Endothelial cell of umbilical vein (primary cell): ENCODE data around the gene SLC38A11. TPM values are rescaled to one million over a fixed set of nuclear protein-coding genes. Genes with fewer than 3 reads are reported as not detected.

Experiments used
- BruUV-seq: library from RNA; stranded (reverse); fragments of 400-500 nt; replicated peaks from 2 replicates; lab custom pipeline; 2021; lab: Mats Ljungman, UMichigan
- CTCF ChIA-PET: fragments of 300-600, 350-600 bp; sonication (Branson Sonifier 250); formaldehyde crosslinking; loops from one replicate; lab custom pipeline; 2021; ENCODE audit warnings: antibody characterized with exemption, inconsistent platforms; lab: Charles Lee
- POLR2A ChIA-PET: fragments of 300-600, 350-600 bp; sonication (Branson Sonifier 250); formaldehyde crosslinking; loops from one replicate; lab custom pipeline; 2021; ENCODE audit warnings: antibody characterized with exemption, inconsistent platforms; lab: Charles Lee
- DNase-seq: peaks from one replicate; pipeline ENCODE4 v3.0.0-alpha.2; 2011; ENCODE audit warnings: low read depth, low spot score
- FAIRE-seq: peaks from 2 replicates; lab custom pipeline; 2011; peaks lifted over from hg19 to GRCh38; lab: Jason Lieb, UNC
- H2AFZ ChIP-seq: 2 replicates; pipeline ENCODE4 v1.6.0; 2012; ENCODE audit warnings: low read depth, low read length, control low read depth, inconsistent platforms
- H3K27ac ChIP-seq: 2 replicates; pipeline ENCODE4 v1.5.1; 2011; ENCODE audit warnings: low read depth, mild to moderate bottlenecking, control low read depth, low read length, moderate library complexity; ENCODE audit not compliant: insufficient read depth
- H3K27me3 ChIP-seq, 2 experiments: 2 replicates each; pipeline versions ENCODE4 v1.6.0 to v1.6.1; 2011; ENCODE audit warnings: low read length in 2 of 2, mixed read lengths in 1 of 2; ENCODE audit not compliant: control insufficient read depth in 2 of 2, insufficient read depth in 2 of 2
- H3K36me3 ChIP-seq, 2 experiments: 2 replicates in 1 of 2; 3 replicates in 1 of 2; pipeline ENCODE4 v1.5.1; 2011; ENCODE audit warnings: low read length in 2 of 2, mild to moderate bottlenecking in 1 of 2, moderate library complexity in 1 of 2; ENCODE audit not compliant: control insufficient read depth in 2 of 2, insufficient read depth in 2 of 2; ENCODE audit errors: extremely low read depth in 1 of 2
- H3K4me1 ChIP-seq: 3 replicates; pipeline ENCODE4 v1.5.1; 2011; ENCODE audit warnings: mild to moderate bottlenecking, low read length; ENCODE audit not compliant: control insufficient read depth, insufficient read depth; ENCODE audit errors: extremely low read depth
- H3K4me2 ChIP-seq: 2 replicates; pipeline ENCODE4 v1.6.1; 2011; ENCODE audit warnings: low read length, control low read depth, mixed read lengths; ENCODE audit not compliant: insufficient read depth
- H3K4me3 ChIP-seq, 3 experiments: fragments of 200-600 bp in 1 of 3; sonication (generic), shearing (Covaris generic) in 1 of 3; replicated peaks in 1 of 3; 2 replicates each; pipeline ENCODE4 v1.5.1; 2011 to 2016; ENCODE audit warnings: control low read depth in 3 of 3, low read length in 3 of 3, mild to moderate bottlenecking in 2 of 3, inconsistent platforms in 1 of 3, low read depth in 1 of 3, moderate library complexity in 1 of 3; ENCODE audit not compliant: insufficient read depth in 1 of 3
- H3K79me2 ChIP-seq: 2 replicates; pipeline ENCODE4 v1.6.0; 2012; ENCODE audit warnings: low read length, inconsistent platforms; ENCODE audit not compliant: control insufficient read depth, insufficient read depth
- H3K9ac ChIP-seq: replicated peaks from 2 replicates; pipeline ENCODE3; 2011; ENCODE audit warnings: low read length, control low read depth; ENCODE audit not compliant: insufficient read depth; ENCODE audit errors: extremely low read depth
- H3K9me1 ChIP-seq: replicated peaks from 3 replicates; pipeline ENCODE4 v1.6.0; 2011; ENCODE audit warnings: mild to moderate bottlenecking, low read length; ENCODE audit not compliant: control insufficient read depth, insufficient read depth; ENCODE audit errors: extremely low read depth
- H3K9me3 ChIP-seq: replicated peaks from 2 replicates; pipeline ENCODE4 v1.5.1; 2012; ENCODE audit warnings: low read length, inconsistent platforms; ENCODE audit not compliant: control insufficient read depth, insufficient read depth
- H4K20me1 ChIP-seq: replicated peaks from 2 replicates; pipeline ENCODE3; 2011; ENCODE audit warnings: mild to moderate bottlenecking, low read length; ENCODE audit not compliant: control insufficient read depth, insufficient read depth; ENCODE audit errors: extremely low read depth
- EZH2 ChIP-seq: IDR thresholded peaks from 2 replicates; pipeline ENCODE4 v1.6.1; 2012; ENCODE audit warnings: borderline replicate concordance, low read depth, mild to moderate bottlenecking, moderate library complexity, low read length, inconsistent platforms; ENCODE audit not compliant: severe bottlenecking
- FOS ChIP-seq: IDR thresholded peaks from 2 replicates; pipeline ENCODE4 v1.6.1; 2011; ENCODE audit warnings: mild to moderate bottlenecking, low read length, moderate library complexity, borderline replicate concordance; ENCODE audit not compliant: insufficient read depth
- GATA2 ChIP-seq: IDR thresholded peaks from 2 replicates; pipeline ENCODE4 v1.7.0; 2011; ENCODE audit warnings: low read depth, mild to moderate bottlenecking, moderate library complexity, mixed read lengths, low read length; ENCODE audit not compliant: insufficient read length, insufficient read depth
- JUN ChIP-seq: IDR thresholded peaks from 2 replicates; pipeline ENCODE4 v1.6.1; 2011; ENCODE audit warnings: borderline replicate concordance, low read depth; ENCODE audit not compliant: insufficient read length, insufficient read depth
- MYC ChIP-seq: IDR thresholded peaks from one replicate; pipeline ENCODE4 v1.6.1; 2011; ENCODE audit warnings: mild to moderate bottlenecking, low read depth, low read length
- POLR2A ChIP-seq: IDR thresholded peaks from 2 replicates; pipeline ENCODE4 v1.6.1; 2012; ENCODE audit warnings: low read depth, mild to moderate bottlenecking, control low read depth, low read length
- POLR2AphosphoS5 ChIP-seq: IDR thresholded peaks from 2 replicates; pipeline ENCODE4 v1.6.1; 2012; ENCODE audit warnings: low read depth, mild to moderate bottlenecking, control low read depth, low read length, moderate library complexity; ENCODE audit not compliant: insufficient read depth
- dilution Hi-C: fragments of 300-500 bp; cut with MboI; formaldehyde crosslinking; loops from one replicate; pipeline ENCODE4 v1.15.0; 2019; ENCODE audit warnings: low sequenced_read_pairs; ENCODE audit not compliant: extremely low pct_ligation_motif_present
- intact Hi-C: fragments of 100-400 bp; cut with micrococcal nuclease; formaldehyde crosslinking; loops from one replicate; pipeline ENCODE4 v1.10.0; 2022
- polyA plus RNA-seq, 4 experiments: library from polyadenylated mRNA; depleted of rRNA in 3 of 4; stranded (reverse) in 3 of 4; unstranded in 1 of 4; fragments of >200 nt; gene quantifications; 2 replicates each; pipeline versions ENCODE4 v1.2.1 to v1.2.3, GENCODE V29; 2011 to 2012; ENCODE audit warnings: missing spikeins in 1 of 4
- total RNA-seq: library from RNA; stranded (reverse); gene quantifications from 2 replicates; pipeline ENCODE4 v1.2.3, GENCODE V29; 2021
- TF ChIP-seq, protein P1 (sequence below), 2 donors: IDR thresholded peaks; 1 replicate in 1 of 2; 2 replicates in 1 of 2; pipeline ENCODE4 v1.5.1; 2011; ENCODE audit warnings: low read length in 2 of 2, mild to moderate bottlenecking in 2 of 2, moderate library complexity in 2 of 2, control low read depth in 1 of 2, inconsistent platforms in 1 of 2, low read depth in 1 of 2; ENCODE audit not compliant: insufficient read depth in 1 of 2; ENCODE audit errors: extremely low read depth in 1 of 2
- TF ChIP-seq, protein P2 (sequence below): IDR thresholded peaks from 2 replicates; pipeline ENCODE4 v1.6.1; 2011; ENCODE audit not compliant: insufficient read depth, insufficient read length

The SLC38A11 gene
- total and polyA plus RNA-seq, 2 donors (not counting 3 experiments of a cell fraction or from before 2014, with no cell fraction given), result not detected

DNA sequence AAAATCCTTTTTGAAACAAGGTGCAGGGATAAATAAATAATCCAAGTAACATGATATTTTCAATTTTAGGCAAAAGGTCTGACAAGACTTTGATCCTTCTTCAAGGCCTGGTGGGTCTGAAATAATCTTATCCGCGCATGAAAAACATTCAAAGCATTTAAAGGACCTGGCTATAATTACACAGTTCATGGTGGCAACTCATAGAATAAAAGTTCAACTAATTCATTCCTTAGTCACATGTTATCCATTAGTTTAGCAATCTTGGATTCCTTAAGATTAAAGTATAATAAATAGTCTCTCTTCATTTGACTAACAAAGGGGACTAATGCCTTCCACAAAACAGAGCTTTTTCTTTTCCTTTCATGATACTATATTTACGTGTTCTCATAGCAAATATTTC is 21.0 kb upstream of the SLC38A11 start:
- Histone ChIP-seq H3K36me3 (no peaks in the 10 kb centered on the region), H3K9ac (no peak overlapping the region), H3K27ac (no peak overlapping the region), H3K4me1 (peaks cover 15% of the 10 kb centered on the region), H3K27me3 (no peaks in the 10 kb centered on the region), H4K20me1 (no peaks in the 10 kb centered on the region), H3K4me3 (no peak overlapping the region), H3K9me3 (no peaks in the 10 kb centered on the region), H3K79me2 (no peaks in the 10 kb centered on the region), H2AFZ (no peak overlapping the region), H3K9me1 (no peaks in the 10 kb centered on the region), H3K4me2 (no peak overlapping the region)
- FAIRE-seq (no peak), DNase-seq (no peak)
- intact Hi-C loops, result no loop called here
- dilution Hi-C loops, result no loop called here
- TF ChIP-seq JUN (no peak), POLR2AphosphoS5 (no peak), POLR2A (no peak), FOS (no peak), MYC (no peak), EZH2 (no peak), GATA2 (no peak)
- TF ChIP-seq, protein P1, sequence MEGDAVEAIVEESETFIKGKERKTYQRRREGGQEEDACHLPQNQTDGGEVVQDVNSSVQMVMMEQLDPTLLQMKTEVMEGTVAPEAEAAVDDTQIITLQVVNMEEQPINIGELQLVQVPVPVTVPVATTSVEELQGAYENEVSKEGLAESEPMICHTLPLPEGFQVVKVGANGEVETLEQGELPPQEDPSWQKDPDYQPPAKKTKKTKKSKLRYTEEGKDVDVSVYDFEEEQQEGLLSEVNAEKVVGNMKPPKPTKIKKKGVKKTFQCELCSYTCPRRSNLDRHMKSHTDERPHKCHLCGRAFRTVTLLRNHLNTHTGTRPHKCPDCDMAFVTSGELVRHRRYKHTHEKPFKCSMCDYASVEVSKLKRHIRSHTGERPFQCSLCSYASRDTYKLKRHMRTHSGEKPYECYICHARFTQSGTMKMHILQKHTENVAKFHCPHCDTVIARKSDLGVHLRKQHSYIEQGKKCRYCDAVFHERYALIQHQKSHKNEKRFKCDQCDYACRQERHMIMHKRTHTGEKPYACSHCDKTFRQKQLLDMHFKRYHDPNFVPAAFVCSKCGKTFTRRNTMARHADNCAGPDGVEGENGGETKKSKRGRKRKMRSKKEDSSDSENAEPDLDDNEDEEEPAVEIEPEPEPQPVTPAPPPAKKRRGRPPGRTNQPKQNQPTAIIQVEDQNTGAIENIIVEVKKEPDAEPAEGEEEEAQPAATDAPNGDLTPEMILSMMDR (IDR thresholded peaks at IDR 0.05; ENCODE audit: extremely low read depth in 1 of 2, insufficient read depth in 1 of 2, low read depth in 1 of 2, low read length in 2 of 2), result no peak
- TF ChIP-seq, protein P2, sequence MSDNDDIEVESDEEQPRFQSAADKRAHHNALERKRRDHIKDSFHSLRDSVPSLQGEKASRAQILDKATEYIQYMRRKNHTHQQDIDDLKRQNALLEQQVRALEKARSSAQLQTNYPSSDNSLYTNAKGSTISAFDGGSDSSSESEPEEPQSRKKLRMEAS, result no peak
- no TSS peak for BruUV-seq
- ChIA-PET CTCF (interaction anchor here (1.6 kb wide), 1 partner anchor 17 kb away, joined by 8 read pairs; no protein-coding TSS in a partner anchor), POLR2A (no interaction called here)
